Esophagus muscularis mucosa (tissue), 4 donors: ENCODE results near the gene SCCPDH. TPM values are rescaled to one million over a fixed set of nuclear protein-coding genes. Genes with fewer than 3 reads are reported as not detected.
"Not testable (repeated sequence)": the region's sequence is repeated elsewhere in the genome, so short reads cannot be mapped to it uniquely, and the experiment has no call there.

Source experiments
- DNase-seq: peaks from one replicate; pipeline ENCODE4 v3.0.0-alpha.2; 2017; ENCODE audit errors: extremely low spot score
- H3K27ac ChIP-seq, 4 donors: fragments of 200-600 bp; sonication (generic); replicated peaks in 1 of 4; 1 replicate in 3 of 4; 2 replicates in 1 of 4; pipeline ENCODE4 v1.5.1; 2016 to 2019; ENCODE audit warnings: mild to moderate bottlenecking in 1 of 4
- H3K27me3 ChIP-seq, 4 donors: fragments of 200-600 bp; sonication (generic); one replicate each; pipeline versions ENCODE4 v1.5.1 to v1.6.0; 2016 to 2019
- H3K36me3 ChIP-seq, 4 donors: fragments of 200-600 bp; sonication (generic); one replicate each; pipeline ENCODE4 v1.5.1; 2016 to 2019
- H3K4me1 ChIP-seq, 4 donors: fragments of 200-600 bp; sonication (generic); one replicate each; pipeline ENCODE4 v1.5.1; 2016 to 2019
- H3K4me3 ChIP-seq, 4 donors: fragments of 200-600 bp; sonication (generic); 1 replicate in 2 of 4; 2 replicates in 2 of 4; pipeline ENCODE4 v1.5.1; 2016 to 2019; ENCODE audit warnings: mild to moderate bottlenecking in 4 of 4, moderate library complexity in 1 of 4
- H3K9me3 ChIP-seq, 4 donors: fragments of 200-600 bp; sonication (generic); 1 replicate in 3 of 4; 2 replicates in 1 of 4; pipeline ENCODE4 v1.5.1; 2016 to 2019
- CTCF ChIP-seq, 3 experiments: fragments of 200-600 bp in 2 of 3; fragments of 450-650 bp in 1 of 3; sonication (generic) in 2 of 3; IDR thresholded peaks; one replicate each; pipeline ENCODE4 v1.5.1; 2017 to 2019; ENCODE audit warnings: antibody characterized with exemption in 3 of 3, mild to moderate bottlenecking in 2 of 3, moderate library complexity in 1 of 3
- EP300 ChIP-seq: sonication (generic); formaldehyde crosslinking; IDR thresholded peaks from one replicate; pipeline ENCODE4 v1.6.1; 2017; ENCODE audit warnings: antibody characterized with exemption
- POLR2A ChIP-seq: fragments of 450-650 bp; IDR thresholded peaks from one replicate; pipeline ENCODE4 v1.6.1; 2017; ENCODE audit warnings: antibody characterized with exemption, moderate library complexity, mild to moderate bottlenecking, low read depth
- POLR2AphosphoS5 ChIP-seq, 2 donors: sonication (generic); formaldehyde crosslinking; IDR thresholded peaks; one replicate each; pipeline ENCODE4 v1.6.1; 2017; ENCODE audit warnings: antibody characterized with exemption in 2 of 2
- WGBS: methylation state at CpG from one replicate; pipeline ENCODE4 v1.1.5; 2018; 5-methylcytosine and 5-hydroxymethylcytosine counted together
- intact Hi-C: fragments of 100-400 bp; cut with DNase I; formaldehyde crosslinking; loops from one replicate; pipeline ENCODE4 v1.15.1; 2023
- total RNA-seq, 4 donors: library from RNA; depleted of rRNA; stranded (reverse); fragments of >200 nt; gene quantifications; one replicate each; pipeline versions ENCODE4 v1.1.0 to v1.2.1, GENCODE V29; 2016

The SCCPDH gene
- total RNA-seq, 4 donors from 2014 or later, result 19.4 to 25.5 (median 23.8) TPM

- 83% methylated on average over 14 of the region's 14 CpGs for WGBS
- TF ChIP-seq CTCF (IDR thresholded peaks at IDR 0.05) (no peak), POLR2A (no peak), POLR2AphosphoS5 (IDR thresholded peaks at IDR 0.05) (no peak), EP300 (no peak)
Observed at GRCh38 chr1:246687002-246687401, 37.2 kb upstream of the SCCPDH start.

DNA sequence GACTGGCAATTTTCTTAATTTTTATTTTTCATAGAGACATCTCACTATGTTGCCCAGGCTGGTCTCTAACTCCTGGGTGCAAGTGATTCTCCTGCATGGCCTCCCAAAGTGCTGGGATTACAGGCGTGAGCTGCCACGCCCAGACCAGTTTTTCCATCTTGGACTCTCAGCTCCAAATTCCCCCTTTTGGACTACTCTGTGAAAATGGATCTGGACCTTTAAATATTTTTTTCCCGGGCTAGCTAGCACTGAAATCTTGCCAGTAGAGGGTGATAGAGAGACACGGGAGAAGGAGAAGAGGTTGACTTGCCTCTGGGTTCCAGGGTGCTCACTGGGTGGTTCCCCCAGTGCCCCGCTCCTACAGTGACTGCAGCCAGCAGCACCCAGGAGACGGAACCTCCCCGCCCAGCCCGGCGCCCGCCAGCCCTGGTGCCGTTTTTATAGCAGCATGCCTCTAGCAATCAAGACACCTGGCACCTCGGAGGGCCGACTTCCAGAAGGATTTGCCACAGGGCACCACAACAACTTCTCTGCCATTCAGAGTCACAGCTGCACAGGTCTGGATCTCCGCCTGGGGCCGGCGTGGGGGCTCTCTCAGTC is 34.7 kb upstream of the SCCPDH start:
- peak overlapping the region in 2 of 4 donors; percentile 20 to 31 for H3K27ac ChIP-seq
- TF ChIP-seq CTCF (IDR thresholded peaks at IDR 0.05), result peak; percentile 73 to 94 (median 76)
- no peak for TF ChIP-seq POLR2AphosphoS5 (IDR thresholded peaks at IDR 0.05)
- no peak for TF ChIP-seq POLR2A
- no peak for TF ChIP-seq EP300
- WGBS, result 10% methylated on average over 12 of the region's 16 CpGs
- H3K4me1 ChIP-seq, result peaks cover 9 to 13% (median 12%) of the 10 kb centered on the region in 4 donors
- peaks cover 0 to 2% (median 0%) of the 10 kb centered on the region in 4 donors for H3K9me3 ChIP-seq
- H3K27me3 ChIP-seq, result no peaks in the 10 kb centered on the region
- intact Hi-C loops, result no loop called here
- no peaks in the 10 kb centered on the region for H3K36me3 ChIP-seq
- peak overlapping the region; percentile 40 to 59 (median 44) for H3K4me3 ChIP-seq
- DNase-seq, result no peak

More at GRCh38 chr1:246687002-246687401, 37.2 kb upstream of the SCCPDH start:
- H3K4me1 ChIP-seq, result peaks cover 9 to 14% (median 13%) of the 10 kb centered on the region in 4 donors
- no peaks in the 10 kb centered on the region for H3K27me3 ChIP-seq
- no peak overlapping the region for H3K27ac ChIP-seq
- H3K9me3 ChIP-seq, result no peaks in the 10 kb centered on the region
- H3K4me3 ChIP-seq, result no peak overlapping the region
- no peaks in the 10 kb centered on the region for H3K36me3 ChIP-seq
- no peak for DNase-seq
- intact Hi-C loops, result no loop called here

GRCh38 chr1:246690100-246690499 is 34.1 kb upstream of the SCCPDH start:
- Histone ChIP-seq H3K9me3 (peaks cover 0 to 6% (median 0%) of the 10 kb centered on the region in 4 donors), H3K4me3 (peak overlapping the region; percentile 40 to 59 (median 44)), H3K27me3 (no peaks in the 10 kb centered on the region), H3K4me1 (peaks cover 9 to 13% (median 12%) of the 10 kb centered on the region in 4 donors), H3K36me3 (no peaks in the 10 kb centered on the region), H3K27ac (peak overlapping the region in 1 of 4 donors; percentile 20)
- intact Hi-C loops, result no loop called here
- DNase-seq, result no peak
- TF ChIP-seq POLR2AphosphoS5 (IDR thresholded peaks at IDR 0.05), result no peak
- TF ChIP-seq EP300, result no peak
- no peak for TF ChIP-seq POLR2A
- no peak for TF ChIP-seq CTCF (IDR thresholded peaks at IDR 0.05)
- WGBS, result 60% methylated on average over 11 of the region's 12 CpGs

DNA sequence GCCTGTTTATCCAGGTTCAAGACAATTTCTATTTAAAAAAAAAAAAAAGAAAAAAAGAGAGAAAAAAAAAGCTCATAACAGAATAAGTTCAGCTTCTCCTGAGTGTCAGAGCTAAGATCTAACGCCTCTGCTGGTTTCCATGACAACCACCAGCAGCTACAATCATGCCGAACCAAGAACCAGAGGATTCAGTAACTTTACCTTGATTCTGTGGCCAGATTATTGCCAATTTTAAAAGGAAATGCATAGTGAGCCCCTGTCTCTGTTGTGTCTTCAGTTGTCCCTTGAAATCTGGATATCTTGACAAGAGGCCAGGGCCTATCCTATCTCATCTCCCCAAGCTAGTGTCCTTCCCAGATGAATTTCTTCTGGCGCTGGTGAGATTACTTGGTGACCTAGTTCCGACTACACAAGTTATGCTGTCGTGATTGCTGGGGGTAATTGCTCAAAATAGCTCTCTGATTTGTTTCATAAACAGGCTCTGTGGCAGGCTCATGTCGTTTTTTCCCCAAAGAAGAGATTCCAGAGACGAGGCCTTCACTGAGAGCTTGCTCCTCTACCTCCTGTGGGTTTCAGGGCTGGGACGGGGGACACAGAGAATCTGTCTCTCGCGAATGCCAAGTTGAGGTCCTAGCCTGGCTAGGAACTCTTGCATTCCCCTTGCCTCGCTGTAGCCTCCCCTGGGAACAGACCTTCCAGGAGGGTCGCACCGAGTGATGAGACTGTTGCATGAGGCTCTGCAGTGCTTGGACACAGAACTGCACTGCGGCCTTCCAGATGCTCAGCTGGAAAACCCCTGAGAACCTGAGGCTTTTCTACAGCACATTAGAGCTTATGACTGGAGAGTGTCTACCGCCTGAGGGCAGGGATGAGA is 32.4 kb upstream of the SCCPDH start:
- Histone ChIP-seq H3K27me3 (no peaks in the 10 kb centered on the region), H3K36me3 (no peaks in the 10 kb centered on the region), H3K4me3 (no peak overlapping the region), H3K9me3 (peaks cover 0 to 6% (median 0%) of the 10 kb centered on the region in 4 donors), H3K4me1 (peaks cover 9 to 19% (median 14%) of the 10 kb centered on the region in 4 donors), H3K27ac (peak overlapping the region in 2 of 4 donors; percentile 12 to 51)
- TF ChIP-seq CTCF (IDR thresholded peaks at IDR 0.05), result no peak
- TF ChIP-seq POLR2A, result no peak
- no peak for TF ChIP-seq EP300
- TF ChIP-seq POLR2AphosphoS5 (IDR thresholded peaks at IDR 0.05), result no peak
- DNase-seq, result no peak
- WGBS, result 81% methylated on average over 12 of the region's 15 CpGs
- intact Hi-C loops, result no loop called here

DNA sequence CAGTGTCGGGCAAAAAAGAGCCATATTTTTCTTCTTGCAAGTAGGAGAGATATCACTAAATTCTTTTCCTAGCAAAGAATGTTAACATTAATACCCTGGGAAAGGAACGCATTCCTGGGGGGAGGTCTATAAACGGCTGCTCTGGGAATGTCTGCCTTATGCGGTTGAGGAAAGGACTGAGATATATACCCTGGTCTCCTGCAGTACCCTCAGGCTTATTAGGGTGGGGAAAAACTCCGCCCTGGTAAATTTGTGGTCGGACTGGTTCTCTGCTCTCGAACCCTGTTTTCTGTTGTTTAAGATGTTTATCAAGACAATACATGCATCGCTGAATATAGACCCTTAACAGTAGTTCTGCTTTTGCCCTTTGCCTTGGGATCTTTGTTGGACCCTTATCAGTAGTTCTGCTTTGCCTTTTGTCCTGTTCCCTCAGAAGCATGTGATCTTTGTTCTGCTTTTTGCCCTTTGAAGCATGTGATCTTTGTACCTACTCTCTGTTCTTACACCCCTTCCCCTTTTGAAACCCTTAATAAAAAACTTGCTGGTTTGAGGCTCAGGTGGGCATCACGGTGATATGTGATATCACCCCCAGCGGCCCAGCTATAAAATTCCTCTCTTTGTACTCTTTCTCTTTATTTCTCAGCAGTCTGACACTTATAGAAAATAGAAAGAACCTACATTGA is 29.9 kb upstream of the SCCPDH start:
- H3K4me1 ChIP-seq, result peaks cover 11 to 27% (median 21%) of the 10 kb centered on the region in 4 donors
- H3K4me3 ChIP-seq, DNase-seq, H3K27me3 ChIP-seq, H3K27ac ChIP-seq, intact Hi-C loops, H3K36me3 ChIP-seq, H3K9me3 ChIP-seq: not testable (repeated sequence)
- WGBS, result 91% methylated on average over 10 of the region's 10 CpGs
